ENCODE results near the gene PCBD2. TPM values are rescaled to one million over a fixed set of nuclear protein-coding genes. Genes with fewer than 3 reads are reported as not detected.
"Not testable (repeated sequence)": the region's sequence is repeated elsewhere in the genome, so short reads cannot be mapped to it uniquely, and the experiment has no call there.

PCBD2 gene
- total RNA-seq = 5.6 and 10.1 TPM in 2 replicates

- TF ChIP-seq CTCF (conservative IDR thresholded peaks at IDR 0.05; ENCODE audit: low read depth, low read length) = peak; percentile 78
- H3K4me3 ChIP-seq (ENCODE audit: low read depth, low read length) = peak within 1 kb of the TSS; percentile 85
- peak; percentile 9 for DNase-seq (ENCODE audit: low read depth)
These were observed at the start of gene PCBD2 for GRCh38 chr5:134904610-134905245. Gene PCBD2, plus strand, starts transcription at chr5:134905131. Its CDS starts 9 bp downstream, at chr5:134905140.

- H3K4me3 ChIP-seq (ENCODE audit: low read depth, low read length); DNase-seq (ENCODE audit: low read depth): not testable (repeated sequence)
These were observed 48.5 kb upstream of the PCBD2 start for GRCh38 chr5:134856465-134856864.

GRCh38 chr5:134857401-134857800 is 47.5 kb upstream of the PCBD2 start:
- TF ChIP-seq CTCF (conservative IDR thresholded peaks at IDR 0.05; ENCODE audit: low read depth, low read length) = no peak
- no peak overlapping the region for H3K4me3 ChIP-seq (ENCODE audit: low read depth, low read length)
- DNase-seq (ENCODE audit: low read depth) = no peak

- DNase-seq (ENCODE audit: low read depth) = no peak
- TF ChIP-seq CTCF (conservative IDR thresholded peaks at IDR 0.05; ENCODE audit: low read depth, low read length) = no peak
- H3K4me3 ChIP-seq (ENCODE audit: low read depth, low read length) = no peak overlapping the region
These were observed 40.2 kb upstream of the PCBD2 start for GRCh38 chr5:134864707-134865106.

- DNase-seq (ENCODE audit: low read depth) = no peak
- H3K4me3 ChIP-seq (ENCODE audit: low read depth, low read length) = peak overlapping the region; percentile 90
- TF ChIP-seq CTCF (conservative IDR thresholded peaks at IDR 0.05; ENCODE audit: low read depth, low read length) = no peak
These were observed 31.4 kb upstream of the PCBD2 start for GRCh38 chr5:134873494-134873893.

GRCh38 chr5:134873987-134874830 is 30.7 kb upstream of the PCBD2 start, which contains the start of gene TXNDC15:
Gene TXNDC15, plus strand, starts transcription at chr5:134874371. Its CDS starts 57 bp downstream, at chr5:134874428.
- DNase-seq (ENCODE audit: low read depth) = no peak
- TF ChIP-seq CTCF (conservative IDR thresholded peaks at IDR 0.05; ENCODE audit: low read depth, low read length) = no peak
- H3K4me3 ChIP-seq (ENCODE audit: low read depth, low read length) = peak within 1 kb of the TSS; percentile 90

- TF ChIP-seq CTCF (conservative IDR thresholded peaks at IDR 0.05; ENCODE audit: low read depth, low read length) = no peak
- peak overlapping the region; percentile 90 for H3K4me3 ChIP-seq (ENCODE audit: low read depth, low read length)
- DNase-seq (ENCODE audit: low read depth) = peak; percentile 35
These were observed 29.9 kb upstream of the PCBD2 start for GRCh38 chr5:134874831-134875655.

Data from epithelial cell of proximal tubule (primary cell).